ENCODE measurements around the gene OTOF.

GRCh38 chr2:26504002-26504401 lies 26.1 kb upstream of the OTOF start:
- TF ChIP-seq EZH2 (IDR thresholded peaks at IDR 0.05; ENCODE audit: low read depth, unreplicated experiment) (no peak), POLR2AphosphoS5 (IDR thresholded peaks at IDR 0.05; ENCODE audit: low read depth) (no peak), REST (IDR thresholded peaks at IDR 0.05; ENCODE audit: unreplicated experiment) (no peak)

Measured in GM23338 (cell line).